Smooth muscle cell (in vitro differentiated cells): Measurements from ENCODE around the gene PRRG4. TPM values are rescaled to one million over a fixed set of nuclear protein-coding genes. Genes with fewer than 3 reads are reported as not detected.

ENCODE experiments used
- DNase-seq: peaks from one replicate; lab custom pipeline; 2025; ENCODE audit not compliant: unreplicated experiment; lab: John Stamatoyannopoulos, UW
- H2AFZ ChIP-seq: fragments of 200-600 bp; sonication (generic); 2 replicates; pipeline ENCODE4 v1.6.0; 2016; ENCODE audit warnings: antibody characterized with exemption, low read depth, mild to moderate bottlenecking
- H3F3A ChIP-seq: fragments of 200-600 bp; sonication (generic); 2 replicates; pipeline ENCODE4 v1.6.0; 2017; ENCODE audit warnings: antibody characterized with exemption, low read depth
- H3K27ac ChIP-seq: fragments of 200-600 bp; sonication (generic); 2 replicates; pipeline ENCODE4 v1.5.1; 2016; ENCODE audit warnings: low read depth, mild to moderate bottlenecking
- H3K27me3 ChIP-seq: fragments of 200-600 bp; sonication (generic); 2 replicates; pipeline ENCODE4 v1.6.1; 2016; ENCODE audit warnings: low read depth, mild to moderate bottlenecking
- H3K36me3 ChIP-seq: fragments of 200-600 bp; sonication (generic); 2 replicates; pipeline ENCODE4 v1.5.1; 2016; ENCODE audit warnings: low read depth
- H3K4me1 ChIP-seq: fragments of 200-600 bp; sonication (generic); 2 replicates; pipeline ENCODE4 v1.5.1; 2016; ENCODE audit warnings: low read depth
- H3K4me2 ChIP-seq: fragments of 200-600 bp; sonication (generic); 2 replicates; pipeline ENCODE4 v1.6.0; 2016; ENCODE audit warnings: mild to moderate bottlenecking
- H3K4me3 ChIP-seq: fragments of 200-600 bp; sonication (generic); 2 replicates; pipeline ENCODE4 v1.5.1; 2016; ENCODE audit warnings: mild to moderate bottlenecking
- H3K79me2 ChIP-seq: fragments of 200-600 bp; sonication (generic); 2 replicates; pipeline ENCODE4 v1.6.0; 2016; ENCODE audit warnings: low read depth, mild to moderate bottlenecking
- H3K9ac ChIP-seq: fragments of 200-600 bp; sonication (generic); 2 replicates; pipeline ENCODE4 v1.6.0; 2016; ENCODE audit warnings: low read depth
- H3K9me3 ChIP-seq: fragments of 200-600 bp; sonication (generic); replicated peaks from 2 replicates; pipeline ENCODE4 v1.5.1; 2016; ENCODE audit warnings: low read depth
- H4K20me1 ChIP-seq: fragments of 200-600 bp; sonication (generic); 2 replicates; pipeline ENCODE4 v1.6.0; 2016; ENCODE audit warnings: low read depth
- WGBS: methylation state at CpG from one replicate; pipeline ENCODE4 v1.1.7; 2016; ENCODE audit warnings: low lambda C conversion rate; 5-methylcytosine and 5-hydroxymethylcytosine counted together
- polyA plus RNA-seq: library from polyadenylated mRNA; unstranded; fragments of >200 nt; fragmentation: Nextera tagmentation; extraction: Ambion mirVana; gene quantifications from 2 replicates; pipeline ENCODE4 v1.2.1, GENCODE V29; 2016
- total RNA-seq: library from RNA; depleted of rRNA; stranded (reverse); fragments of >200 nt; gene quantifications from 2 replicates; pipeline ENCODE4 v1.2.3, GENCODE V29; 2014
- TF ChIP-seq, protein P1 (sequence below): fragments of 200-600 bp; sonication (generic); IDR thresholded peaks from 2 replicates; pipeline ENCODE4 v1.5.1; 2017; ENCODE audit warnings: borderline replicate concordance, mild to moderate bottlenecking, antibody characterized with exemption; ENCODE audit not compliant: insufficient read depth, poor library complexity, severe bottlenecking

Gene PRRG4
- total and polyA plus RNA-seq, 2 experiments from 2014 or later = 0.49 to 4.6 TPM

DNA sequence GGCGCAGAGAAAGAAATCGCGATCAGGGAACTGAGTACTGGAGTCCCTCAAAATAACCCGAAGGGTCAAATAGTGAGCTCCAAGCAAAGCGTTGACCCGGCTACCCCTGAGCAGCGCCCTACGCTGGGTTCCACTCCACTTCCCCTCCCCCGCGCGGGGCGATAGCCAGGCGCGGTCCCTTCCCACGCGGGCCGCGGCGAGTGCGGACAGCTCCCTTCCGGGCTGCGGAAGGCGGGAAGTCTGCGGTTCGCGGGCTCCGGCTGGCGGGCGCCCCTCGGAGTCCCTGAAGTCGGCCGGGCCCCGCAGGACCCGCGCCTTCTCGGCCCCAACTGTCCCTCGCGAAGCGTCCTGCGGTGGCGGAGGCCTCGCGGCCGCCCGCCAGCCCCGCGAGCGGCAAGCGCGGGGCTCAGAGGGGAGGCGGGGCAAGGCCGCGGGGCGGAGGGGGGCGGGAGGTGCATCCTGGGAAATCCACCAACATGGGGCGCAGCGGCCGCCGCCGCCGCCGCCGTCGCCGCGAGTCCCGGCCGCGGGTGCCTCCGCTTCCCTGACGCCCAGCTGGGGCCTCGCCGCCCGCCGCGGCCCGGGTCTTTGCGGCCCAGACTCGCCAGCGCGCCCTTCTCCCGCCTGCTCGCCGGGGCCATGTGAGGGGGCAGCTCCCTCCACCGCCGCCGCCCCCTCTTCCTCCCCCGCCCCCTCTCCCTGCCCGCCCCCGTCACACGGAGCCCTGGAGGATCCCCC is 62.8 kb downstream of the PRRG4 start, which contains the start of gene QSER1:
Gene QSER1 (plus strand): TSS at position 457 of the 738 bp plus-strand sequence. CDS start 315 bp downstream, outside the sequence.
- Histone ChIP-seq H3K4me1 (peaks cover 16% of the 10 kb centered on the region), H3F3A (no peaks in the 10 kb centered on the region), H3K79me2 (peaks cover 44% of the 10 kb centered on the region), H3K4me3 (peak within 1 kb of the TSS; percentile 93), H3K9ac (peak within 1 kb of the TSS; percentile 84), H3K27me3 (no peaks in the 10 kb centered on the region), H3K36me3 (no peaks in the 10 kb centered on the region), H3K27ac (peak within 1 kb of the TSS; percentile 80), H2AFZ (peak within 1 kb of the TSS; percentile 92), H3K4me2 (peak within 1 kb of the TSS; percentile 95), H4K20me1 (peaks cover 12% of the 10 kb centered on the region), H3K9me3 (no peaks in the 10 kb centered on the region)
- DNase-seq = peak; percentile 55
- 1% methylated on average over 62 of the region's 91 CpGs for WGBS
- TF ChIP-seq, protein P1, sequence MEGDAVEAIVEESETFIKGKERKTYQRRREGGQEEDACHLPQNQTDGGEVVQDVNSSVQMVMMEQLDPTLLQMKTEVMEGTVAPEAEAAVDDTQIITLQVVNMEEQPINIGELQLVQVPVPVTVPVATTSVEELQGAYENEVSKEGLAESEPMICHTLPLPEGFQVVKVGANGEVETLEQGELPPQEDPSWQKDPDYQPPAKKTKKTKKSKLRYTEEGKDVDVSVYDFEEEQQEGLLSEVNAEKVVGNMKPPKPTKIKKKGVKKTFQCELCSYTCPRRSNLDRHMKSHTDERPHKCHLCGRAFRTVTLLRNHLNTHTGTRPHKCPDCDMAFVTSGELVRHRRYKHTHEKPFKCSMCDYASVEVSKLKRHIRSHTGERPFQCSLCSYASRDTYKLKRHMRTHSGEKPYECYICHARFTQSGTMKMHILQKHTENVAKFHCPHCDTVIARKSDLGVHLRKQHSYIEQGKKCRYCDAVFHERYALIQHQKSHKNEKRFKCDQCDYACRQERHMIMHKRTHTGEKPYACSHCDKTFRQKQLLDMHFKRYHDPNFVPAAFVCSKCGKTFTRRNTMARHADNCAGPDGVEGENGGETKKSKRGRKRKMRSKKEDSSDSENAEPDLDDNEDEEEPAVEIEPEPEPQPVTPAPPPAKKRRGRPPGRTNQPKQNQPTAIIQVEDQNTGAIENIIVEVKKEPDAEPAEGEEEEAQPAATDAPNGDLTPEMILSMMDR = no peak

DNA sequence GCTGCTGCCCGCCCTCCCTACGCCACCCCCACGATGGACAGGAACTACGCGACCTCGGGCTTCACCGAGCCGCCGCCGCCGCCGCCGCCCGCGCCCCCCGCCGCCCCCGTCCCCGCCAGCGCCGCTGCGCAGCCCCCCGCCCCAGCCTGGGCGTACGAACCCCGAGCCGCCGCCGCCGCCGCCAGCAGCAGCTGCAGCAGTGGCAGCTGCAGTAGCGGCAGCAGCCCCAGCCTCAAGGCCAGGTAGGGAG is 63.3 kb downstream of the PRRG4 start:
- H3K27ac ChIP-seq = peak overlapping the region; percentile 80
- no peak for DNase-seq
- 1% methylated on average over 27 of the region's 32 CpGs for WGBS
- H3K4me3 ChIP-seq = peak overlapping the region; percentile 93
- H4K20me1 ChIP-seq = peaks cover 17% of the 10 kb centered on the region
- no peaks in the 10 kb centered on the region for H3F3A ChIP-seq
- peak overlapping the region; percentile 92 for H2AFZ ChIP-seq
- peaks cover 49% of the 10 kb centered on the region for H3K79me2 ChIP-seq
- H3K36me3 ChIP-seq = no peaks in the 10 kb centered on the region
- peak overlapping the region; percentile 95 for H3K4me2 ChIP-seq
- peaks cover 16% of the 10 kb centered on the region for H3K4me1 ChIP-seq
- H3K9ac ChIP-seq = peak overlapping the region; percentile 84
- no peaks in the 10 kb centered on the region for H3K27me3 ChIP-seq
- H3K9me3 ChIP-seq = no peaks in the 10 kb centered on the region
- TF ChIP-seq, protein P1 = no peak

DNA sequence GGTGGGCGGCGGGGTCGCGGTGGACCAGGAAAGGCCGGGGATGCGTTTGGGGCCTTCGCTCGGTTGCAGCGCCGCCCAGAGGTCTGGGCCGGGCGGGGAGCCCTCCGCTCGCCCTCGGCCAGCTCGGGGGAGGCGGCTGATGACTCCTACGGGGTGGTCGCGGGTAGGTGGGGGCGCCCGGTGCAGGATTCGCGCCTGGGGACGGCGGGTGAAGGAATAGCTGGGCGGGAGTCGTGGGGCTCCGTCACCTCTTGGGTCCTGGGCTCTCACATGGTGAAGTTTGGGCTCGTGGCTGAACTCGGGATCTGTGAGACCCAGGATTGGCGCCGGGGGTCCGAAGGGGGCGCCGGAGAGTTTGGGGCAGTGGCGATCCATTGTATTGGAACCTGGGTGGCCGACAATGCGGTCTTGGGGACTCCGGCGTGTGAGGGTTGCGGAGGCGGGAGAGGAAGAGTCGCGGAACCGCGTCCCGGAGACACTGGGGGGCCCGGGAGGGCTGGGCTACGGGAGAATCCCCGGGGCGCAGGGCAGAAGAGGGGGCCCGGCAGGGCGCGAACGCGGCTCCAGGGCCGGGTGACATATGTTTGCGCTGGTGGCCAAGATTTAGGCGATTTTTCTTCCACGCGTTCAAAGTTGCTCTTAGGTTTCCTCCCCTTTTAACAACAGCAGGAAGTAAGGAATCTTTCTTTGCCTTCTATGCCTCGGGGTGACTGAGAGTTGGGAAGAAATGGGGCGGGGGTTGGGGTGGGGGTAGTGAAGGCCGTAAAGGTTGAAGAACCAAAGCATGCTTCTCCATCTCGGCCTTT is 63.8 kb downstream of the PRRG4 start:
- Histone ChIP-seq H3F3A (no peaks in the 10 kb centered on the region), H3K79me2 (peaks cover 54% of the 10 kb centered on the region), H3K27ac (peak overlapping the region; percentile 80), H2AFZ (peak overlapping the region; percentile 92), H3K27me3 (no peaks in the 10 kb centered on the region), H3K9ac (peak overlapping the region; percentile 84), H3K36me3 (no peaks in the 10 kb centered on the region), H3K4me2 (peak overlapping the region; percentile 95), H3K4me3 (peak overlapping the region; percentile 93), H3K4me1 (peaks cover 16% of the 10 kb centered on the region), H3K9me3 (no peaks in the 10 kb centered on the region), H4K20me1 (peaks cover 23% of the 10 kb centered on the region)
- peak; percentile 33 for DNase-seq
- WGBS = 2% methylated on average over 38 of the region's 66 CpGs
- TF ChIP-seq, protein P1 = peak; percentile 50
